Activated naive CD4-positive, alpha-beta T cell (primary cell): Measurements from ENCODE around the gene NAA25.

Experiments used
- DNase-seq, 4 experiments: peaks; one replicate each; lab custom pipeline; 2025; lab: John Stamatoyannopoulos, UW

NAA25 gene

DNA sequence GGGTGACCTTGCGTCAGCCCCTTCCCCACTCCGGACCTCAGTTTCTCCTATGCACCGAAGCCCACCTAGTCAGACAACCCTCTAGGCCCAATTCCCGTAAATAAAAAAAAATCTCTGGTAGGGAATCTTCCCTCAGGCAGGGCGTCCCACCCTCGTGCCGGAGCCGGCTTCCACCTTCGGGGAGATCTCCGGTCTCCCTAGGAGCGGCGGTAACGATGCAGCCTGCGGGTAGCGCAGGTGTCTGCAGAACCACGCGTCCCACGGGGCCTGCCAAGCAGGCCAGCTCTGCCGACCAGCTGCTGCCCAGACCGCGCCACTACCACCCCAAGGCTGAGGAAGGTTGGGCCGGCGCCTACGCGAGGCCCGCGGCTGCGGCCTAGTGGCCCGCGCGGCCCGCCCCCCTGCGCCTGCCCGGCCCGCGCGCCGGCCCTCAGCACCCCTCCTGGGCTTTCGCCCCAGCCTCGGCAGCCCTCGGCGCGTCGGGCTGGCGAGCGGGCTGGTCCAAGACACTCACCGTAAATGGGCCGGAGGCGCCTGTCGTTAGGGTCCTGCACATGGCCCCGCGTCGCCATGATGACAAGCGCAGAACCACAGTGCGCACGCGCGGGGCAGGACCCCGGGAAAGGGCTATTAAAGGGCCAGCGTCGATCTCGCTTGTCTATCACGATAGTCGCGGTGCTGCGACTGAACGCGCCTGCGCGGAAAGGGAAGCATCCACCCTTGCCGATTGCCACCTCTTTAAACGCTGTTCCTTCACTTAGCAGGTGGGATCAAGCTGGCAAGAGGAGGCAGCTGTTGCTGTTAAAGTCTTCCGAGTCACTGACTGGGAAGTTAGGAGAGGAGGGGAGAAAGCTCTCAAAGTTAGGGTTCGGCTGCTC lies at the start of gene NAA25:
NAA25 (minus strand) TSS at position 582 of the 878 bp plus-strand sequence; CDS start at position 572, 10 bp downstream.
- DNase-seq, result peak; percentile 69 to 82 (median 76)

- DNase-seq, result no peak
Measured at GRCh38 chr12:112153893-112154219, 45.3 kb upstream of the NAA25 start.

- DNase-seq, result no peak
Measured at GRCh38 chr12:112153181-112153892, 44.8 kb upstream of the NAA25 start.

DNA sequence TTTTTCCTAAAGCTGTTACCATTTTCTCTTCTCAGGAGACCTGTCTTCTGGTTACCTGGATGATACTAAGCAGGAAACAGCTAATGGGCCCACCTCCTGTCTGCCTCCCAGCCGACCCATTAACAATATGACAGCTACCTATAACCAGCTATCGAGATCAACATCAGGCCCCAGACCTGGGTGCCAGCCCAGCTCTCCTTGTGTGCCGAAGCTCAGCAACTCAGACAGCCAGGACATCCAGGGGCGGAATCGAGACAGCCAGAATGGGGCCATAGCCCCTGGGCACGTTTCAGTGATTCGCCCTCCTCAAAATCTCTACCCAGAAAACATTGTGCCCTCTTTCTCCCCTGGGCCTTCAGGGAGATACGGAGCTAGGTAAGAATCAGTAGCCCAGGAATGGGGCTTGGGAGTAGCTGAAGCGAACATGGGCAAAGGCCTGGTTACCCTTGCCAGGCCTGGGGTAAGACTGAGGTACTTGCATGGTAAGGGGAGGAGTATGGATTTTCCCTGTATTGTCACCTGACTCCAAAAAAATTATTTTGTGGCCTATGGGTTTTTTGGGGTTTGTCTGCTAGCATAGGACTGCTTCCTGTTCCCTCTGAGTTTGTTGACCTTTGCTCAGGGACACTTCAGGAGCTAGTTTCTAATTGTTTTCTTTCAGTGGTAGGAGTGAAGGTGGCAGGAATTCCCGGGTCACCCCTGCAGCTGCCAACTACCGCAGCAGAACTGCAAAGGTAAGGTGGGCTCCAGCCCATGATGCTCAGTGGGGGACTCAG lies 43.4 kb upstream of the NAA25 start:
- DNase-seq, result no peak

GRCh38 chr12:112149596-112149995 lies 41.0 kb upstream of the NAA25 start:
- DNase-seq, result no peak

DNA sequence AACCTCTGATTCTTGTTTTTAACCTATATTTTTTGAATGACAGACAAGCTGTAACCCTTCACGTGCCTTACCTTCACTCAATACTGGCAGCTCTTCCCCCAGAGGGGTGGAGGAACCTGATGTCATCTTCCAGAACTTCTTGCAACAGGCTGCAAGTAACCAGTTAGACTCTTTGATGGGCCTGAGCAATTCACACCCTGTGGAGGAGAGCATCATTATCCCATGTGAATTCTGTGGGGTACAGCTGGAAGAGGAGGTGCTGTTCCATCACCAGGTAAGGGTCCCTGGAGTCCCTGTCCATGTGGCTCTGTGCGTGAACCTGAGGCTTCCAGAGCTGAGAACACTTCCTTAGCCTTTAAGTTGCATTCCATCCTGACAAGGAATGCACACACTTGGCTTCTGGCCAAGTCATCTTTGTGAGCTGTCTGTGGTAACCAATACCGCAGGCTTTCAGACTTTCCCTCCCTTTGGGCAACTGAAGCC lies 39.5 kb upstream of the NAA25 start:
- DNase-seq, result no peak

GRCh38 chr12:112146123-112146522 lies 37.5 kb upstream of the NAA25 start:
- DNase-seq, result no peak

DNA sequence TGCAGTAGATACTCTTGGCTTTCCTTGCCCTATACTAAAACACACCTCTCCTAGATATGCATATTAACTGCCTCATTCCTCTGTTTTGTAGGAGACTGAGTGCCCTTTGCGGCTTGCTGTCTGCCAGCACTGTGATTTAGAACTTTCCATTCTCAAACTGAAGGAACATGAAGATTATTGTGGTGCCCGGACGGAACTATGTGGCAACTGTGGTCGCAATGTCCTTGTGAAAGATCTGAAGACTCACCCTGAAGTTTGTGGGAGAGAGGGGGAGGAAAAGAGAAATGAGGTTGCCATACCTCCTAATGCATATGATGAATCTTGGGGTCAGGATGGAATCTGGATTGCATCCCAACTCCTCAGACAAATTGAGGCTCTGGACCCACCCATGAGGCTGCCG lies 32.1 kb upstream of the NAA25 start:
- DNase-seq, result no peak

DNA sequence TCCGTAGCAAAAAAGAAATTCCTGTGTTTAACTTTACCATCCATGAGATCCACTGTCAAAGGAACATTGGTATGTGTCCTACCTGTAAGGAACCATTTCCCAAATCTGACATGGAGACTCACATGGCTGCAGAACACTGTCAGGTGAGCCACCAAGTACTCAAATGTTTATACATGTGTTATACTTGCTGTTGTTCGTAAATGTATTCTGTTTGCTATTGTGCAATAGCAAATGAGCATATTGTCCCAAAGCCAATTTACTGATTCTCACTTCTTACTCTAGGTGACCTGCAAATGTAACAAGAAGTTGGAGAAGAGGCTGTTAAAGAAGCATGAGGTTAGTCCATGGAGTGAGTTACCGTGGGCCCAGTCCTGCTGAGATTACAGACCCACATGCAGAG lies 26.1 kb upstream of the NAA25 start:
- DNase-seq, result no peak

DNA sequence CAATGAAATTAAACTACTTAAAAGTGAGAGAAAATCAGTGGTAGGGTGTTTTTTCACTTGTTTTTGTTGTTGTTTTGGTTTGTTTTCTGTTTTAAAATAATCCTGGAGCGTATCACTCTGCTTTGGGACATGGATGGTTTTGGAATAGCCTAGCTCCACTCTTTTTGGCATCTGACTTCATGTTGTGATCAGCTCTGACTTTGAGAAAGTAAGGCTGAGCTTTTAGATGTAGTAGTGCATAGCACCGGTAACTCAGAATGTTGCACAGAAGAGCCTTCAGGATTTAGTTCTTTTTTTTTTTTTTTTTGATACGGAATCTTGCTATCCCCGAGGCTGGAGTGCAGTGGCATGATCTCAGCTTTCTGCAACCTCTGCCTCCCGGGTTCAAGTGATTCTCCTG lies 24.8 kb upstream of the NAA25 start:
- no peak for DNase-seq

DNA sequence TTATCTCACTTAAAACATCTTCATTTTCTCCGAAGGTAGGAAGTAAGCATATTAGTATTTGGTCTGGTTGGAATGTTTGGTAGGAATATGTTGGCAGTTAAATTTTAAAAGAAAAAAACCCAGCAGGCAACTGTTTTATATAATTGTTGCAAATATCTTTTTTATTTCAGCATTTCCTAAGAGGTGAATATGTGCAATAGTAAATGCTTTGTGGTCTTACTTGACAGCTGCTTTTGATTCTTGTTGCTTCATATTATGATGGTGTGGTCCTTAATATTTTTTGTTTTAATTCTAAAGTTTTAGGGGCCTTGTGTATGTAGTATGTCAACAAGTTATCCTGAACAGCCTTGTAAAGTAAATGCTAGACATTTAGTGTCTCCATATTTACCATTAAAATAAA lies 23.1 kb upstream of the NAA25 start:
- no peak for DNase-seq

DNA sequence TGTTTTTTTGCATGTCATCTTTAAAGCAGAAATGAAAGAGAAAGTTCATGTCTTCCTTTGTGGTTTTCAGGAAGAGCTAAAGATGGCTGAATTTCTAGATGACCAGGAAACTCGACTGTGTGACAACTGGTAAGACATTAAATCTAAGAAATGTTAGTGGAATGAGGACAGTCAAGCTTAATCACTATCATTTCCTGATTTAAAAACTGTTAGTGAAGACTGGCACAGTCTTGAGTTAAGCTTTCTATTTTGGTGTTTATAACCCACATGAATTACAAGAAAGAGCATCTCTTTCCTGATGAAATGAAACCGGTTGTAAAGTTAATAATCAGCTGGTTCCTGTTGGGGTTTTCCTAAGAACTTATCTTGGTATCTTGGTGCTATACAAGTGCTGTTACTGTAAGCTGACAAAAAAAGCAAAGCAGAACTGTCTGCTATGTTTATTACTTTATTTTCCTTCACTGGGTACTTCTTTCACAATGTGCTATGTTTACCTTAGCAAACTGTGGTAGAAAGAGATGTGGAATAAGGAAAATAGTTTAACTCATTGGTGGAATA lies 21.9 kb upstream of the NAA25 start:
- no peak for DNase-seq

DNA sequence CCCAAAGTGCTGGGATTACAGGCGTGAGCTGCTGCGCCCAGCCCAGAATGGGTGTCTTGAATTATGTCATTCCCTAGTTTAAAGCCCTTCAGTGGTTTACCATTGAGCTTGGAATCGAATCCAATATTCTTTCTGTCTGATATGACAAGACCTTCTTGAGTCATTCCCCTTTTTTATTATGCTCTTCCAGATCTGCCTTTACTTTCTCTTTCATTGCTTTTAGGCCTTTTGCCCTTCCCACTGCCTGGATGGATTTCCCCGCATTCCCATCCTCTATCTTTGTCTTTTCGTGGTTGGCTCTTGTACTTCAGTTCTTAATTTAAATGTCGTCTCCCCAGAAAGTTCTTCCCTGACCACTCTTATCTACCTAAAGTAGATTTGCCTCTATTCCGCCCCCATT lies 18.3 kb upstream of the NAA25 start:
- DNase-seq, result no peak

DNA sequence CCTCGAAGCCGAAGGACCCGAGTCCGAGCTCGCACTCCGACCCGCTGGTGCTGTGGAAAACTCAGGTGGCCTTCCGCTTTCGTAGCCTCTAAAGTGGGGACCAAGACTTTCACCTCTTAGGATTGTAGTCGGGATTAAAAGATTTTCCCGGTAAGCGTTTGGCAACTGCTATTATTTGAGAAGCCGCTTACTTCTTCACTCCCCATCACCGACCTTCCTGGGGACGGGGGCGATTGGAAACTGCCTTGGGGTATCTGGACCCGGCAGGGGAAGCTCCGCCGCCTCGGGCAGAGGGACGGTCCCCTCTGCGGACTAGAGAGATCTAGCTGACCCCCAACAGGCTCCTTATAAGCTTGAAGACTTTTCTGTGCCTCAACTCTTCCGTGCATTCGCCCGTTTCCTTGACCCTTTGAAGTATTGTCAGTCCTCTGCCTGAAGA lies 17.4 kb upstream of the NAA25 start:
- DNase-seq, result no peak

- DNase-seq, result peak; percentile 92 to 97 (median 96)
Measured at GRCh38 chr12:112125250-112125999, 16.8 kb upstream of the NAA25 start, which contains the start of gene TRAFD1. Gene TRAFD1, plus strand, starts transcription at chr12:112125560. Its CDS starts 4,963 bp downstream, at chr12:112130523.

DNA sequence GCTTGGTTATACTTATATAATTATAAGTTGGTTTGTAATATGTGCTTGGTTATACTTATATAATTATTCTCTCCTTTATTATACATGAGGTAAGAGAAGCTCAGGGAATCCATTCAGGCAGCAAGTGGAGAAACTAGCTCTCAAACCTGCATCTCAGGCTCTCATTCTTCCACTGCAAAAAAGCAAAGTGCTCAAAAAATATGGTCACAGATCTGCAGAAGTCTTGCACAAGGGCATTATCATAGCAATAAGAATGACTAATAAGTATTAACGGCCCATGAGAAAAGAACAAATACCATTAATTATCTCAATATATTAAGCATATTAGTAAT lies 16.3 kb upstream of the NAA25 start:
- no peak for DNase-seq

DNA sequence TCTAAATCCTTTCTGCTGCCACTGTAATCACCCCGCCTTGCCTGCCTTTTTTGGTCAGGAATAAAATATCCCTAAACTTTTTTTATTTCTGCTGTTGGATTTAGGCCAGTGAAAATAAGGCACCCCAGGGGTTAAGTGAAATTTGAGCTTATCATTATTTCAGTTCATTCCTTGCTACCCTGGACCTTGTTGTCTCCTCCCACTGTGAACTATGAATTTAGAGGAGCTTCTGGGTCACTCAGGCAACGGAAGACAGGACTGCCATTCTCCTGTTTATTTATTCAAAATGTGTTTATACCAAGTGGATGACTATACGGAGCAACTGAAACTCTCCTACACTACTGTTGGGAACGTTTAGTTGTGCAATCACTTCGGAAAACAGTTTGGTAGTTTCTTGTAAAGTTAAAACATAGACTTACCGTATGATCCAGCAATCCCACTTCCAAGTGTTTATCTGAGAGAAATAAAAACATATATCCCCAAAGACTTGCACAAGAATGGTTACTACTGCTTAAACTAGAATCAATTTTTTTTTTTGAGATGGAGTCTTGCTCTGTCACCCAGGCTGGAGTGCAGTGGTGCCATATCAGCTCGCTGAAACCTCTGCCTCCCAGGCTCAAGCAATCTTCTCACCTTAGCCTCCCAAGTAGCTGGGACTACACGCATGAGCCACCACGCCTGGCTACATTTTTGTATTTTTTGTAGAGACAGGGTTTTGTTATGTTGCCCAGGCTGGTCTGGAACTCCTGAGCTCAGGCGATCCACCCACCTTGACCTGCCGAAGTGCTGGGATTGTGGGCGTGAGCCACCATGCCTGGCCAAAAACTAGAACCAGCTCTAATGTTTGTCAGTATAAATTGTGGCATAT lies 14.5 kb upstream of the NAA25 start:
- DNase-seq, result no peak

DNA sequence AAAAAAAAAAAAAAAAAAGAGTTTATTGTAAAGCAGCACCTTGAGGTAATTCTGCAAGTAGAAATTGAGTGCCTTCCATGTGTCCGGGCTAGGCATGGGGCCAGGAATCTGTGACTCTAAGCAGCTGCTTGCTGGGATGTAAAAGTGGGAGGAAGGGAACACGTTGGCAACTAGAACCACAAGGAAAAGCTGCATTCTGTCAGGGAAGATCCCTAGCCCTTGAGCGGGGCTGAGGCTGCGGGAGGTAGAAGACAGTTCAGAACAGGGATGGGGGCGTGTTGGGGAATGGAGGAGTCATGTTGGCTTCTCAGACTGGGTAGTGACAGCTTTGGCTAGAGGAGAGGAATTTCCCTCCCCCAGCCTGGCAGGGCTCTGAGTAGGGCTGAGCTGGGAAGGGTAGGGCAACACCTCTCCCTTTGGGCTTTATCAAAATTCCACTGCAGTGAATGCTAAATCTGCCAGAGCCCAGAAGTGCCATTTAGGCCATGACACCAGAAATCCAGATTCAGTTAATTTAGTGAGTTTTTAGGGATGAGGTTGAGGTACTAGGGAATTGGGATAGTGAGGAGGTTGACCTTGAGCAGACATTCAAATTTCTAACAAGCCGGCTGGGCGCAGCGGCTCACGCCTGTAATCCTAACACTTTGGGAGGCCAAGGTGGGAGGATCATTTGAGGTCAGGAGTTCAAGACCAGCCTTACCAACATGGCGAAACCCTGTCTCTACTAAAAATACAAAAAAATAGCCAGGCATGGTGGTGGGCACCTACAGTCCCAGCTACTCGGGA lies 13.4 kb upstream of the NAA25 start:
- DNase-seq, result no peak

DNA sequence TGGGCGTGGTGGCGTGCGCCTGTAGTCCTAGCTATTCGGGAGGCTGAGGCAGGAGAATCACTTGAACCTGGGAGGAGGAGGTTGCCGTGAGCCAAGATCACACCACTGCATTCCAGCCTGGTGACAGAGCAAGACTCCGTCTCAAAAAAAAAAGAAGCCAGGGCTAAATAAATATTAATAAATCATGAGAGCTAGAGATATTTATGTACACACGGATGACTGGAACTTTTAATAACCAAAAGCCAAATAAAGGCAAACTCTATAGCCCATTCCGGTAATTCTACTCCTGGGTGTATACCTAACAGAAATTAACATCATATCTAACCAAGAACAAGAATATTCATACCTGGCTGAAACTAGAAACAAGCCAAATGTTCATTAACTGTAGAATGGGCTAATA lies 9.1 kb upstream of the NAA25 start:
- no peak for DNase-seq
